Caki2 (cell line): ENCODE results near the gene OSBPL5. TPM values are rescaled to one million over a fixed set of nuclear protein-coding genes. Genes with fewer than 3 reads are reported as not detected.

Experiments
- DNase-seq: peaks from one replicate; pipeline ENCODE4 v3.0.0-alpha.2; 2015; ENCODE audit warnings: low read depth
- in situ Hi-C: cut with HindIII; loops from 2 replicates; pipeline ENCODE4 v1.10.0; 2016; ENCODE audit warnings: low sequenced_read_pairs, low pct_unique_long_range_greater_than_20kb, mixed read lengths
- total RNA-seq: library from RNA; depleted of rRNA; stranded (reverse); fragments of >200 nt; shearing (Covaris generic); gene quantifications from 2 replicates; pipeline ENCODE4 v1.2.3, GENCODE V29; 2014; ENCODE audit warnings: low replicate concordance

The OSBPL5 gene
- total RNA-seq, 1 experiment from 2014 or later, result 11.2 TPM

DNA sequence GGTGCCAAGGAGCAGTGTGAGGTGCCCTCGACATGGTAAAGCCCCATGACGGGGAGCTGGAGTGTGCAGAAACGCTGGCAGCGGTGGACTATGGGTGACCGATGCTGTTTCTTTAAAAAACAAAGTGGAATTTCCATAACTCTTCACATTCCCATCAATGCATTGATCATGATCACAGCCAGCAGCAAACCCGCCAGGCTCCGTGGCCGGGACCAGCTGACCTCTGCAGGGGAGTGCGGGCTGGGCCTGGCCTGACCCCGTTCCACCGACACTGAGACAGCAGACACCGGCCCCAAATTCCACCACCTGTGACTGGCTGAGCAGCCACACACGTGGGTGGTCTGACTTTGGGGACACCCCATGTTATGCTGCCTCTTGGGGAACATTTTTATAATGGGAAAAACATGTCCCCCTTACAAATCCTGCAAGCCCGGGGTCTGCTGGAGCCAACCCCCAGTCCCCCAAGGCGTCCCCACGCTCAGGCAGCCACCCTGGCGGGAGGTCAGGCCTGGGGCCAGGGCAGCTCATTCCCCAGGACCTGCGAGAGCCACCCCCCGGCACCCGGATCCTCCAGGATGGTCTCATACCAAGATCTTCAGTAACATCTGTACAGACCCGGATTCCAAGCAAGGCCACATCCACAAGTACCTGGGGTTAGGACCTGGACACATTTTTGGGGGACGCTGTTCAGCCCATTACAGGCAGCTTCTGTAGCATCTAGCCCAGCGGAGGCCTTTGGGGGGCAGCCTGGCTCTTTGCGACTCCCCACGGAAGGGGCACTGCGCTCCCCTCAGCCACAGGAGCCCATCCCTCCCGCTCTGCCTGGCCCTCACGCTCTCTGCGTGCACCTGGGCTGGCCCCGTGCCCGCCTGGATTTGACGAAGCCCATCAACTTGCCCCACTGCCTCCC, 20.6 kb downstream of the OSBPL5 start:
- DNase-seq, result no peak
- in situ Hi-C loops, result no loop called here

- in situ Hi-C loops, result no loop called here
- no peak for DNase-seq
Measured at GRCh38 chr11:3143136-3143880, 21.8 kb downstream of the OSBPL5 start.

- in situ Hi-C loops, result no loop called here
- DNase-seq, result no peak
Measured at GRCh38 chr11:3140291-3140603, 24.9 kb downstream of the OSBPL5 start.

DNA sequence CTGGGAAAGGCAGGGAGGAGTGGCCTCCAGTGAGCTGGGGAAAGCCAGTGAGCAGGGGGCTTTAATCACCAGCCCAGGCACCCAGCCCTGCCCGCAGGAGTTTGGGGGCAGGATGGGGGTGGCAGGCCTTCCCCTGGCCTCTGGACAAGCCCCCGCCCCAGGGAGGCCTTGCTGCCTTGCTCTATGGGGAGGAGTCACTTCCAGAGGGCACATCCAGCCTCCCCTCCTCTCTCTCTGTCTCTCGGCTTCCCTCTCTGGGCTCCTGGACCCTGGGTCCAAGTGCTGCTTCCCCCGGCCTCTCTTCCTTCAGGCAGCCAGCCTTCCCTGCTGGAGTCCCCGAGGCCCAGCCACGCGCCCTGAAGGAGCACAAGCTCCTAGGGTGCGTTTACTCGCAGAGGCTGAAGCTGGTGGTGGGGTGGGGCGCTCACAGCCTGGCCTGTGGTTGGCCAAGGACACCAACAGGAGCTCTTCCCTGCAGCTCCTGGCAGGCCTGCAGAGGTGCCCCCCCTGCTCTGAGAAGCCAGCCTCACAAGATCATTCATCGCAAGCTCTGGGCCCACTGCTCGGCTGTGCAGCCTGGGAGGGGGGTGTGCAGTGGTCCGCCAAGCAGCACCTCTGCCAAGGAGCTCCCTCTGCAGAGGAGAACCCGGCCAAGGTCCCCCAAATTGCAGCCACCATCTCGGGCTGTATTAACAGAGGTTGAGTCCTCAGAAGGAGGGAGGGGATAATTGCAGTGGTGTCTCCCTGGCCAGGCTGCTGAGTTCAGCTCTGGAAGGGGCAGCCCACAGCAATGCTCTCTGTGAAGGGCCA, 25.4 kb downstream of the OSBPL5 start:
- no peak for DNase-seq
- in situ Hi-C loops, result no loop called here

DNA sequence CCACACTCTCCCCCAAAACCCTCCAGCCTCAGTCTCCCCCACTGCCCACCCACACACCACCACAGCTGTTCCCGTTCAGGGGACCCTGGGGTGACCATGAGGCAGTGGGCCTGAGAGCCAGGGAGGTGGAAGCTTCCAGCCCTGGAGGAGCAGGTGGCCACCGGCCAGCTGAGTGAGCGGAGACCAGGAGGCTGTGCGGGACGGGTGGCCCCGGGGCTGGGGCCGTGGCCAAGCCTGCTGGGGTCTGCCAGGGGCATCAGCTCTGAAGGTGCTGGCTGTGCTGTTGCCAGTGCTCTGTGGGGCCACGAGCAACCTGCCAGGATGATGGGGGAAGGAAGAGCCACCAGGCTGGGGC, 26.0 kb downstream of the OSBPL5 start:
- DNase-seq, result no peak
- in situ Hi-C loops, result no loop called here

- no peak for DNase-seq
- in situ Hi-C loops, result no loop called here
Measured at GRCh38 chr11:3138178-3139085, 26.7 kb downstream of the OSBPL5 start.

DNA sequence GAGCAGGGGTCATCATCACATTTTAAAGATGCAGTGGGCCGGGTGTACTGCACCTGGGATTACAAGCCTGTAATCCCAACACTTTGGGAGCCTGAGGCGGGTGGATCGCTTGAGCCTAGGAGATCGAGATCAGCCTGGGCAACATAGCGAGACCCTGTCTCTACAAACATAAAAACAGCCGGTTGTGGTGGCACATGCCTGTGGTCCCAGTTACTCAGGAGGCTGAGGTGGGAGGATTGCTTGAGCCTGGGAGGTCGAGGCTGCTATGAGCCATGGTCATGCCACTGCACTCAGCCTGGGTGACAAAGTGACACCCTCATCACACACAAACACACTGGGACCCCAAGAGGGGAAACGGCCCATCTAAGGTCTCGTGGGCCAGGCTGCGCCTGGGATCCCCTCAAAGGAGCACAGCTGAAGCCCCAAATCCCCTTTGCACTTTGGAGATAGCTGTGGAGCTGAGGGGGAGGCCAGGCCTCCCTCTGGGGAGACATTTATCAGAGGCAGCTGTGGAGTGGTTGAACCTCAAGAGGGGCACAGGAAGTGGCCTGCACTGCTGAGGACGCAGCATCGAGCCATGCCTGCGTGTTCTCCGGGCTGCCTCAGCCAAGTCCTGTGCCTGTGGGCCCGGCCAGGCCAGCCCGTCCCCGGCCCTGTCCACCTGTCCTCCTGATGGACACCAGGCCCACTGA, 27.5 kb downstream of the OSBPL5 start:
- in situ Hi-C loops, result no loop called here
- no peak for DNase-seq

- no peak for DNase-seq
Measured at GRCh38 chr11:3136546-3137455, 28.3 kb downstream of the OSBPL5 start.

DNA sequence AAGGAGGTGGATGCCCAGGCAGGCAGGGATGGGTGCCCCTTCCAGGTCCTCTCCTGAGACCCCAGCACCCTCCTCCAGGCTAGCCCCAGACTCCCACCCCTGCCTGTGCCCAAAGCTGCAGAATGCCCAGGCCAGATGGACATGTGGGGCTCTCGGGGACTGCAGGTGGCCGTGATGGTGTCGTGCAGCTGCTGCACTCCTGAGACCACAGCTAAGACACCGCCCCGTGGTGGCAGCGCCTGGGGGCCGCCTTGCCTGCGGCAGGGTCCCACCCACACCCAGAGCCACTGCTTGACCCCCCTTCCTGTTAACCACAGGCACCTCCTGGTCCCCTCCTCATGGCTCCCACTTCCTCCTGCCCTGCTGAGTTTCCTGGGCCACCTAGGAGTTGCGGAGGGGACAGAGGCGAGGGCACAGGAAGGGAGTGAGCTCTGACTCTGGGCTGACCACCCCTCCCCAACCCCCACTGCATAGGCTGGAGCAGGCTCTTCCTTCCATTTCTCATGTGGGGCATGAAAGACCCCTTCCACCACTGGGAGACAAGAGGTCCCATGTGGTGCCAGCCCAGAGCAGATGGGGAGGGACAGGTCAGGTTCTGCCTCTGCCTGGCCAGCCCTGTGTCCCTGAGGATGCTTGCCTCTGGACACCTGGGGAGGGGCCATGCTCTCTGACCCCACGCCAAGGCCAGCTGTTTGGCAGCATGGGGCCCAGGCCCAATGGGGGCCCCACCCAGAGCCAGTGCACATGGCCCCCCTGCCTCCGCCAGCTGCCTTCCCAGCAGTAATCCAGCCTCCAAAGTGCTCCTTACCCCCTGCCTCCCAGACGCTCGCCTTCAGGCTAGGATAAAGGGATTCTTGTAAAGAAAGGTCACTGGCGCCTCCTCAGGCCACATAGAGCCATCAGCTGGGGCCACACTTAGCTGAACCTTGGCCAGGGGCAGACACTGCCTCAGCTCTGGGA, 29.3 kb downstream of the OSBPL5 start:
- DNase-seq, result no peak
- in situ Hi-C loops, result no loop called here

More at GRCh38 chr11:3136546-3137455, 28.3 kb downstream of the OSBPL5 start:
- in situ Hi-C loops, result no loop called here

DNA sequence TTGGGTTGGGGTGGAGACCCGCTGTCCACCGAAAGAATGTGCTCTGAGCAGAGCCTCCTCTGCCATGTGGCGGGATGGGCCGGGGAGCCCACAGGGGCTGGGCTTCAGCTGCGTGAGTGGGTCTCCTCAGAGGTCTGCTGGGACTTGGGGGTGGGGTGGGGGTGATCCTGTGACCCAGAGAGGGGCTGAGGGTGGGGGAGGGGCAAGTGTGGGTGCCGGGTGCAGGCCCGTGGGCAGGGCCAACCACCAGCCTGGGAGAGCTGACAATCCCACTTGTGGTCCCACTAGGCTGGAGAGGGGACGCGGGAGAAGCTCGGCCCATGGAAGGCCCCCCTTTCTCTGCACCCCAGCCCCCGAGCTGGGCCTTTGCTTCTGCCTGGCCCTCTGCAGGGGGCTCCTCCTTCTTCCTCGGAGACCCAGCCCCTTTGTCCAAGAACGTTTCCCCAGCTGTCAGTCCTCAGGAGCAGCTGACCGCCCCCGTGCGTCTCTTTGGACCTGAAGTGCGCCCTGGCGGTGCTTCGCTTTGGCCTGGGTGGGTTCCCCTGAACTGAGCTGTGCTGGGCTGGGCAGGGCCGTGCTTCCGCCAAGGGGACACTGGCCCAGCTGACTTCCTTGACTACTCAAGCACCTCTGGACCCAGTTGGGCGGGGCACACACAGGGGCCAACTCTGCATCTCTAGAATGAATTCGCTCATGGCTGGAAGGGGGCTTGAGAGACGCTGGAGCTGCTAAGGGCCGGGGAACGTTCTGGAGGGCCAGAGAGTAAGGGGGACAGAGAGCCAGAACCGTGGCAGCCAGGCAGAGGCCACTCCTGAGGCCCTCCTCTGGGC, 30.2 kb downstream of the OSBPL5 start:
- in situ Hi-C loops, result no loop called here
- no peak for DNase-seq

GRCh38 chr11:3134218-3134621, 30.9 kb downstream of the OSBPL5 start:
- DNase-seq, result no peak
- in situ Hi-C loops, result no loop called here

DNA sequence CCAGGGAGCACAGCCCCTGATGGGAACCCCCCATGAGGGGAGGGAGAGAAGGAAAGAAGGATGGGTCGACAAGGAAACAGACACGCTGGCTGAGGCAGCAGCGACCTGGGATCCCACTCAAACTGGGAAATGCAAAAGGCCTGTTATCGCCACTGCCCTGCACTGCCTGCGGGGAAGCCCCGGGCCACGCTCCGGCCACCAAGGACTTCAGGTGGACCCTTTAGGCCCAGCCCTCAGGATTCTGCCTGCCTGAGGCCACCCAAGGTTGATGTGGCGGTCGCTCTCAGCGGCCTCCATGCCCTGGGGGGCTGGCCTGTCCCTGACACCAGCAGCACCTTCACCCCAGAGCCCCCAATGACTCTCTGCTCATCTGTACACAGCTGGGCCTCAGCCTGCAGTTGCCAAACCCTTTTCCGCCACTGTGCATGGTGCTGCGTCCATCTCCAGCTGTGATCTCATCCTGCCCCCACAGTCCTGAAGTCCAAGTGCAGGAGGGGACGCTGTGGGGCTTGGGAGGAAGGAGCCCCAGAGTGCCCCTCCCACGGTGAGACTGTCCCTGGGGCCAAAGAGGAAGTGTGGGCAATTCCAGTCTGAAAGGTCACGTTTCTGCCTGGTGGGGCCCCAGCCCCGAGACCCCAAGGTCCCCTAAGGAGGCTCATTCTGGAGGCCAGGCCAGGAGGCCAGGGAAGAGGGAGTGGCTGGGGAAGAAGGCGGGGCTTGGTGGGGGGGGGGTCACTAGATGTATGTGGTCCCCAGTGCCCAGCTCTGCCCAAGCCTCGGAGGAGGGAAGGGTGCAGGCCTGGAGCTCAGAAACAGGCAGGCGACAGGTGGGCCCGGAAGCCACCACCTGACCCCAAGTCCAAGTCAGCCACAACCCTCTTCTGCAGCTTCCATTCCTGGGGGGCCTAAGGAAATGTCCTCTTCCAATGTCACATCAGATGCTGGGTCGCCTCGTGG, 31.6 kb downstream of the OSBPL5 start:
- in situ Hi-C loops, result no loop called here
- no peak for DNase-seq

- in situ Hi-C loops, result no loop called here
- no peak for DNase-seq
Measured at GRCh38 chr11:3132831-3133260, 32.3 kb downstream of the OSBPL5 start.
